HepG2 (cell line): ENCODE measurements around the gene EFL1. TPM values are rescaled to one million over a fixed set of nuclear protein-coding genes. Genes with fewer than 3 reads are reported as not detected.
"Not testable (repeated sequence)": the region's sequence is repeated elsewhere in the genome, so short reads cannot be mapped to it uniquely, and the experiment has no call there.

Experiments
- ATAC-seq: fragments of 200-7000 bp; cut with Tn5 transposase; 3 replicates; pipeline ENCODE4 v1.9.1; 2020; ENCODE audit warnings: mild to moderate bottlenecking, moderate library complexity
- BruUV-seq: library from RNA; stranded (reverse); fragments of 400-500 nt; replicated peaks from 2 replicates; lab custom pipeline; 2021; lab: Mats Ljungman, UMichigan
- CTCF ChIA-PET: fragments of 300-600 bp; formaldehyde crosslinking; extraction: SDS; loops from one replicate; lab custom pipeline; 2021; ENCODE audit warnings: low total read pairs, inconsistent platforms, low intra/inter-chr PET ratio; lab: Yijun Ruan, JAX
- POLR2A ChIA-PET: fragments of 350-600 bp; sonication (Branson Sonifier 250); formaldehyde crosslinking; loops from one replicate; lab custom pipeline; 2020; ENCODE audit warnings: antibody characterized with exemption, inconsistent platforms; lab: Yijun Ruan, JAX
- DNase-seq: peaks from one replicate; pipeline ENCODE4 v3.0.0-alpha.2; 2015; ENCODE audit warnings: low spot score
- FAIRE-seq: peaks from 3 replicates; lab custom pipeline; 2011; peaks lifted over from hg19 to GRCh38; lab: Jason Lieb, UNC
- H2AFZ ChIP-seq: one replicate; pipeline ENCODE4 v1.6.1; 2011; ENCODE audit warnings: low read length, inconsistent platforms
- H3K27ac ChIP-seq: fragments of 300-600 bp; 3 replicates; pipeline ENCODE4 v1.8.0; 2011; ENCODE audit warnings: mixed run types, mild to moderate bottlenecking, mixed read lengths, low read length, inconsistent platforms; ENCODE audit not compliant: insufficient read depth; ENCODE audit errors: extremely low read length
- H3K27me3 ChIP-seq, 2 experiments: fragments of 200-600 bp in 1 of 2; 2 replicates in 1 of 2; 3 replicates in 1 of 2; pipeline versions ENCODE4 v1.6.0 to v1.8.0; 2011; ENCODE audit warnings: low read length in 2 of 2, mild to moderate bottlenecking in 2 of 2, moderate library complexity in 2 of 2, inconsistent platforms in 1 of 2; ENCODE audit not compliant: insufficient read depth in 2 of 2, control insufficient read depth in 1 of 2
- H3K36me3 ChIP-seq, 2 experiments: fragments of 200-600 bp in 1 of 2; replicated peaks in 1 of 2; 2 replicates in 1 of 2; 3 replicates in 1 of 2; pipeline versions ENCODE4 v1.5.1 to v1.8.0; 2011; ENCODE audit warnings: low read length in 2 of 2, inconsistent platforms in 1 of 2; ENCODE audit not compliant: insufficient read depth in 2 of 2, control insufficient read depth in 1 of 2
- H3K4me1 ChIP-seq: 2 replicates; pipeline ENCODE4 v1.5.1; 2012; ENCODE audit warnings: low read length, inconsistent platforms; ENCODE audit not compliant: insufficient read depth
- H3K4me2 ChIP-seq: 2 replicates; pipeline ENCODE4 v1.6.0; 2011; ENCODE audit warnings: low read depth, low read length, inconsistent platforms
- H3K4me3 ChIP-seq, 3 experiments: fragments of 200-600 bp in 1 of 3; sonication (generic), shearing (Covaris generic) in 1 of 3; replicated peaks in 1 of 3; 2 replicates each; pipeline ENCODE4 v1.5.1; 2011 to 2016; ENCODE audit warnings: low read length in 3 of 3, inconsistent platforms in 2 of 3, low read depth in 2 of 3, mild to moderate bottlenecking in 2 of 3, control low read depth in 1 of 3, mixed read lengths in 1 of 3; ENCODE audit not compliant: insufficient read depth in 1 of 3
- H3K79me2 ChIP-seq: one replicate; pipeline ENCODE4 v1.6.1; 2011; ENCODE audit warnings: low read length, inconsistent platforms; ENCODE audit not compliant: insufficient read depth
- H3K9ac ChIP-seq: 2 replicates; pipeline ENCODE4 v1.6.0; 2011; ENCODE audit warnings: mild to moderate bottlenecking, low read depth, low read length, inconsistent platforms; ENCODE audit not compliant: insufficient read depth
- H3K9me3 ChIP-seq: 2 replicates; pipeline ENCODE4 v1.5.1; 2012; ENCODE audit warnings: mild to moderate bottlenecking, low read length
- H4K20me1 ChIP-seq: 2 replicates; pipeline ENCODE4 v1.6.0; 2011; ENCODE audit warnings: inconsistent platforms, mild to moderate bottlenecking, low read length, moderate library complexity; ENCODE audit not compliant: insufficient read depth
- MAFF ChIP-seq: IDR thresholded peaks from 2 replicates; pipeline ENCODE4 v1.6.1; 2011; ENCODE audit warnings: low read depth, low read length, improper control_type of control experiment
- MAFK ChIP-seq, 2 experiments: IDR thresholded peaks in 1 of 2; conservative IDR thresholded peaks in 1 of 2; 2 replicates each; pipeline ENCODE4 v1.6.1; 2011; ENCODE audit warnings: improper control_type of control experiment in 2 of 2, low read length in 2 of 2
- SPEN ChIP-seq: sonication (generic); formaldehyde crosslinking; IDR thresholded peaks from 2 replicates; pipeline ENCODE4 v1.5.1; 2020; ENCODE audit warnings: low read depth, mild to moderate bottlenecking, missing genetic modification reagents
- TCF7 ChIP-seq: sonication (generic); IDR thresholded peaks from 2 replicates; pipeline ENCODE4 v1.6.1; 2016; ENCODE audit warnings: antibody characterized with exemption, low read depth
- ZNF589 ChIP-seq: sonication (generic); formaldehyde crosslinking; conservative IDR thresholded peaks from 2 replicates; pipeline ENCODE4 v1.8.0; 2022; ENCODE audit warnings: mild to moderate bottlenecking, moderate library complexity, missing genetic modification reagents
- ZNF607 ChIP-seq: sonication (generic); formaldehyde crosslinking; IDR thresholded peaks from 2 replicates; pipeline ENCODE4 v1.5.1; 2020; ENCODE audit warnings: missing genetic modification reagents, mild to moderate bottlenecking, borderline replicate concordance
- WGBS: methylation state at CpG from one replicate; pipeline ENCODE4 v1.1.6; 2017; ENCODE audit warnings: low lambda C conversion rate; 5-methylcytosine and 5-hydroxymethylcytosine counted together
- in situ Hi-C: cut with HindIII; loops from 2 replicates; pipeline ENCODE4 v1.10.0; 2017; ENCODE audit warnings: low pct_unique_long_range_greater_than_20kb; ENCODE audit not compliant: extremely low pct_ligation_motif_present
- intact Hi-C: fragments of 100-400 bp; cut with micrococcal nuclease; formaldehyde crosslinking; loops from one replicate; pipeline ENCODE4 v1.10.0; 2022; ENCODE audit not compliant: unreplicated experiment
- polyA plus RNA-seq, 8 experiments: library from polyadenylated mRNA; depleted of rRNA in 3 of 8; stranded (reverse) in 7 of 8; unstranded in 1 of 8; fragments of >200 nt; fragmentation: Illumina TruSeq in 4 of 8; extraction: Trizol in 4 of 8; gene quantifications; 2 replicates each; pipeline versions ENCODE4 v1.2.1 to v1.2.3, GENCODE V29; 2011 to 2016; ENCODE audit warnings: low read depth in 4 of 8, missing spikeins in 1 of 8, mixed read lengths in 1 of 8; ENCODE audit not compliant: insufficient read depth in 1 of 8
- total RNA-seq, 5 experiments: library from RNA; depleted of rRNA; stranded (reverse); fragments of >200 nt; fragmentation: Illumina TruSeq; extraction: Trizol; gene quantifications; 2 replicates each; pipeline ENCODE4 v1.2.3, GENCODE V29; 2016; ENCODE audit warnings: low read depth in 1 of 5
- TF ChIP-seq, protein P1 (sequence below): sonication (generic); formaldehyde crosslinking; IDR thresholded peaks from 2 replicates; pipeline ENCODE4 v1.4.0; 2020; ENCODE audit warnings: mild to moderate bottlenecking, low read depth, missing genetic modification reagents
- TF ChIP-seq, protein P2 (sequence below): sonication (generic); formaldehyde crosslinking; IDR thresholded peaks from 2 replicates; pipeline ENCODE4 v1.8.1; 2023; ENCODE audit warnings: mild to moderate bottlenecking, inconsistent platforms, moderate library complexity, missing genetic modification reagents, borderline replicate concordance

EFL1 gene
- total and polyA plus RNA-seq, 2 of the 13 experiments (the other 11 are each of a cell fraction or from before 2014, with no cell fraction given), result 6.4 to 12.0 TPM

DNA sequence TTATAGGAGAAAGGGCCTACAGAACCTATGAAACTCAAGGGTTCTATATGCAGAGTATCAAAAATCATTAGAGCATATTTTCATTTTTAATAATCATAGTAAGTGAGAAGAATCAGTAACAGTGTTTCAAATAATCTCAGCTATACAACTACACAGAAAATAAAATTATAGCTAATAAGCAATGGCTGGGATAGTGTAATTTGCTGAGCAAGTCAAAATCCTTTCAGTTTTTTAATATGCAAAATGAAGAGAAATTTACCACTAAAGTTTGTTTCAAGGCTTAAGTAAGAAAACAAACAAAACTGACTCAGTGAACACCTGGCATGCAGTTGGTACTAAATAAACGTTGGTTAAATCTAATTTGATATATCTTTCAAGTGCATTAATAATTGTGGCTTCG, 66.2 kb downstream of the EFL1 start:
- H3K9ac ChIP-seq, result no peak overlapping the region
- no peaks in the 10 kb centered on the region for H4K20me1 ChIP-seq
- DNase-seq (no peak), FAIRE-seq (no peak), ATAC-seq (no peak)
- in situ Hi-C loops, result loop anchor here (5.0 kb wide), 1 partner anchor 89 kb away; no protein-coding TSS in a partner anchor
- H3K27me3 ChIP-seq, result no peaks in the 10 kb centered on the region
- no peaks in the 10 kb centered on the region for H3K9me3 ChIP-seq
- H3K4me2 ChIP-seq, result no peak overlapping the region
- H3K79me2 ChIP-seq, result no peaks in the 10 kb centered on the region
- no peak overlapping the region for H2AFZ ChIP-seq
- no peak overlapping the region for H3K4me3 ChIP-seq
- ChIA-PET POLR2A (no interaction called here), CTCF (interaction anchor here (2.4 kb wide), 1 partner anchor 88 kb away, joined by 19 read pairs; no protein-coding TSS in a partner anchor)
- WGBS, result 85% methylated on average over 2 of the region's 2 CpGs
- H3K4me1 ChIP-seq, result no peaks in the 10 kb centered on the region
- intact Hi-C loops, result loop anchor here (10.0 kb wide), 1 partner anchor 782 kb away; no protein-coding TSS in a partner anchor
- BruUV-seq, result no TSS peak
- H3K36me3 ChIP-seq, result no peaks in the 10 kb centered on the region
- TF ChIP-seq, protein P1, sequence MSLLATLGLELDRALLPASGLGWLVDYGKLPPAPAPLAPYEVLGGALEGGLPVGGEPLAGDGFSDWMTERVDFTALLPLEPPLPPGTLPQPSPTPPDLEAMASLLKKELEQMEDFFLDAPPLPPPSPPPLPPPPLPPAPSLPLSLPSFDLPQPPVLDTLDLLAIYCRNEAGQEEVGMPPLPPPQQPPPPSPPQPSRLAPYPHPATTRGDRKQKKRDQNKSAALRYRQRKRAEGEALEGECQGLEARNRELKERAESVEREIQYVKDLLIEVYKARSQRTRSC (CRISPR knock-in tag), result no peak
- TF ChIP-seq SPEN (CRISPR knock-in tag) (no peak), ZNF607 (CRISPR knock-in tag) (no peak), MAFF (peak; percentile 38; the same call in 1 of the 2 replicates), MAFK (conservative IDR thresholded peaks at IDR 0.05 in 1 of 2, IDR thresholded peaks at IDR 0.05 in 1 of 2; ENCODE audit: low read length in 2 of 2) (peak; percentile 28 to 68; a peak in 2 of 4 replicates), TCF7 (no peak), ZNF589 (CRISPR knock-in tag) (no peak)
- TF ChIP-seq, protein P2, sequence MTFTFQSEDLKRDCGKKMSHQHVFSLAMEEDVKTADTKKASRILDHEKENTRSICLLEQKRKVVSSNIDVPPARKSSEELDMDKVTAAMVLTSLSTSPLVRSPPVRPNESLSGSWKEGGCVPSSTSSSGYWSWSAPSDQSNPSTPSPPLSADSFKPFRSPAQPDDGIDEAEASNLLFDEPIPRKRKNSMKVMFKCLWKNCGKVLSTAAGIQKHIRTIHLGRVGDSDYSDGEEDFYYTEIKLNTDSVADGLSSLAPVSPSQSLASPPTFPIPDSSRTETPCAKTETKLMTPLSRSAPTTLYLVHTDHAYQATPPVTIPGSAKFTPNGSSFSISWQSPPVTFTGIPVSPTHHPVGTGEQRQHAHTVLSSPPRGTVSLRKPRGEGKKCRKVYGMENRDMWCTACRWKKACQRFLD, result no peak
- no peak overlapping the region for H3K27ac ChIP-seq

DNA sequence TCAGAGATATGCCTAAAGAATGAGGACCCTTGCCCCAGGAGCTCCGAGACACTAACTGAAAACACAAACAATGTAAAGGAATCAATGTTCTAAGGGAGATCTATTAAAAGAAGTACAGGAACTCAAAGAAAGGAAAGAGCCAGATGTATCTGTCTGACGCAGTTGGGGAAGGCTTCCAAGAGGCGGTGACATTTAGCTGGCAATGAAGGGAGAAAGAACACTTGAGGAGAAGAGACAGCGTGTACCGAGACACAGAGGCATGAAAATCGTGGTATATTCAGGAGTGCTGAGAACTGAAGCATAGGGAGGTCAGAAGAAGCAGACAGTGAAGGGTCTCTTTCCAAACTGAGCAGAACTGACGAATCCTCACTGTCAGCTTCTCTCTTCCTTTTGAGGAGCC, 66.7 kb downstream of the EFL1 start:
- H3K27ac ChIP-seq, H3K36me3 ChIP-seq, BruUV-seq, H4K20me1 ChIP-seq, DNase-seq, H3K27me3 ChIP-seq, H3K4me2 ChIP-seq, H3K9ac ChIP-seq, H2AFZ ChIP-seq, CTCF ChIA-PET, H3K9me3 ChIP-seq, FAIRE-seq, POLR2A ChIA-PET, ATAC-seq, H3K79me2 ChIP-seq, H3K4me1 ChIP-seq, H3K4me3 ChIP-seq: not testable (repeated sequence)
- 95% methylated on average over 7 of the region's 7 CpGs for WGBS
- intact Hi-C loops, result loop anchor here (10.0 kb wide), 1 partner anchor 781 kb away; no protein-coding TSS in a partner anchor
- in situ Hi-C loops, result loop anchor here (5.0 kb wide), 1 partner anchor 89 kb away; no protein-coding TSS in a partner anchor

DNA sequence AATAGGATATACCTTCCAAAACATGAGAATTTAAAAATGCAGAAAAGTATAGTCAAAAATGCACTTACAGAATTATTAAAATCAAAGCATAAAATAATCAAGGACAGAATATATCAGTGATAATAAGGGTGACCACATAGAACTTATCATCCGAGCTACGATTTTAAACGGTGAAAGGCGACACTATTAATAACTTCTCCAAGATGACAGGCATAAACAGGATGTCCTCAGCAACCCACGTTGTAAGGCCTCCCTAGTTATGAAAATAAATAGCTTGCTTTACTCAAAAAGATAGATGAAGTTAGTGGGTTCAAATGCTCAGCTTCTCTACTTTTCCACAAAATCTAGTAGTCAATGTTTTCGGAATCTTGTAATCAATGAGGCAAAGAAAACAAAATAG, 68.0 kb downstream of the EFL1 start:
- BruUV-seq, in situ Hi-C loops, H2AFZ ChIP-seq, H3K9ac ChIP-seq, DNase-seq, H3K9me3 ChIP-seq, FAIRE-seq, ATAC-seq, H4K20me1 ChIP-seq, H3K36me3 ChIP-seq, H3K4me1 ChIP-seq, H3K27me3 ChIP-seq, H3K4me2 ChIP-seq, POLR2A ChIA-PET, H3K27ac ChIP-seq, H3K79me2 ChIP-seq, CTCF ChIA-PET, H3K4me3 ChIP-seq: not testable (repeated sequence)
- intact Hi-C loops, result loop anchor here (10.0 kb wide), 1 partner anchor 780 kb away; no protein-coding TSS in a partner anchor
- WGBS, result 96% methylated on average over 6 of the region's 6 CpGs
